H1 (cell line): Measurements from ENCODE around the gene ATF7IP. TPM values are rescaled to one million over a fixed set of nuclear protein-coding genes. Genes with fewer than 3 reads are reported as not detected.

Experiments used
- GTF2F1 ChIP-seq: IDR thresholded peaks from 2 replicates; pipeline ENCODE4 v1.6.1; 2012; ENCODE audit warnings: low read depth, low read length, improper control_type of control experiment, borderline replicate concordance
- KDM4A ChIP-seq: IDR thresholded peaks from one replicate; pipeline ENCODE4 v1.7.1; 2012; ENCODE audit warnings: low read depth, mild to moderate bottlenecking, moderate library complexity, low read length, inconsistent platforms; ENCODE audit not compliant: severe bottlenecking
- MAFK ChIP-seq: IDR thresholded peaks from 2 replicates; pipeline ENCODE4 v1.6.1; 2012; ENCODE audit warnings: low read depth, mild to moderate bottlenecking, improper control_type of control experiment, low read length
- MAX ChIP-seq: IDR thresholded peaks from 2 replicates; pipeline ENCODE4 v1.6.1; 2012; ENCODE audit warnings: inconsistent platforms
- NANOG ChIP-seq: IDR thresholded peaks from 2 replicates; pipeline ENCODE4 v1.6.1; 2011; ENCODE audit warnings: low read length, low read depth, mild to moderate bottlenecking, inconsistent platforms; ENCODE audit not compliant: insufficient read depth, poor library complexity, severe bottlenecking
- POLR2A ChIP-seq, 2 experiments: IDR thresholded peaks; 1 replicate in 1 of 2; 2 replicates in 1 of 2; pipeline ENCODE4 v1.6.1; 2011; ENCODE audit warnings: low read depth in 2 of 2, low read length in 2 of 2, mild to moderate bottlenecking in 2 of 2; ENCODE audit errors: control extremely low read depth in 1 of 2
- RNF2 ChIP-seq: fragments of 200-900, 300-1000 bp; sonication (generic); IDR thresholded peaks from 2 replicates; pipeline ENCODE4 v1.7.1; 2016; ENCODE audit warnings: borderline replicate concordance, low read depth, mild to moderate bottlenecking, antibody characterized with exemption, low read length; ENCODE audit not compliant: poor library complexity, severe bottlenecking; ENCODE audit errors: missing control alignments
- SIN3A ChIP-seq, 2 experiments: IDR thresholded peaks in 1 of 2; conservative IDR thresholded peaks in 1 of 2; 2 replicates each; pipeline ENCODE4 v1.6.1; 2011 to 2012; ENCODE audit warnings: low read length in 2 of 2, improper control_type of control experiment in 1 of 2, low read depth in 1 of 2, mild to moderate bottlenecking in 1 of 2
- polyA plus RNA-seq, 7 experiments: library from polyadenylated mRNA; depleted of rRNA in 3 of 7; stranded (reverse) in 5 of 7; unstranded in 2 of 7; fragments of >200 nt in 5 of 7; fragments of 200-250 nt in 2 of 7; gene quantifications; 1 replicate in 5 of 7; 2 replicates in 1 of 7; 4 replicates in 1 of 7; pipeline versions ENCODE4 v1.2.1 to v1.2.3, GENCODE V29; 2011 to 2013; ENCODE audit warnings: missing spikeins in 2 of 7, mixed read lengths in 2 of 7
- total RNA-seq: library from RNA; stranded (reverse); fragmentation: NEBNext Ultra II Directional; extraction: Animal tissue kit (Norgen Biotek cat#: 25700); gene quantifications from 2 replicates; pipeline ENCODE4 v1.2.1, GENCODE V29; 2021

ATF7IP gene
- total and polyA plus RNA-seq, 2 of the 8 experiments (the other 6 are each of a cell fraction or from before 2014, with no cell fraction given): 34.2 to 148 TPM

GRCh38 chr12:14364583-14365271, 755 bp upstream of the ATF7IP start (continued):
- TF ChIP-seq NANOG (no peak), RNF2 (no peak), SIN3A (conservative IDR thresholded peaks at IDR 0.05 in 1 of 2, IDR thresholded peaks at IDR 0.05 in 1 of 2; ENCODE audit: low read depth in 1 of 2, low read length in 2 of 2) (no peak), MAX (no peak), KDM4A (no peak), POLR2A (IDR thresholded peaks at IDR 0.05; ENCODE audit: control extremely low read depth in 1 of 2, low read depth in 2 of 2, low read length in 2 of 2) (no peak), GTF2F1 (no peak), MAFK (no peak)
